GM19468 (cell line): Measurements from ENCODE around the gene USP10.
"Not testable (repeated sequence)": the region's sequence is repeated elsewhere in the genome, so short reads cannot be mapped to it uniquely, and the experiment has no call there.

ENCODE experiments used
- ATAC-seq: cut with Tn5 transposase; IDR thresholded peaks from one replicate; pipeline ENCODE4 v1.9.1; 2021; ENCODE audit warnings: mild to moderate bottlenecking, moderate library complexity, moderate number of reproducible peaks; ENCODE audit not compliant: unreplicated experiment; ENCODE audit errors: extremely low read depth

The USP10 gene

GRCh38 chr16:84692451-84693214 is 7.2 kb upstream of the USP10 start:
- ATAC-seq, result no peak

GRCh38 chr16:84693869-84694268 is 5.9 kb upstream of the USP10 start:
- not testable (repeated sequence) for ATAC-seq

- no peak for ATAC-seq
Measured at GRCh38 chr16:84694980-84695379, 4.8 kb upstream of the USP10 start.

GRCh38 chr16:84699147-84699711 is 571 bp upstream of the USP10 start:
- ATAC-seq, result no peak

- no peak for ATAC-seq
Measured at GRCh38 chr16:84700446-84701300, 873 bp downstream of the USP10 start.

GRCh38 chr16:84703681-84704080 is 3.9 kb downstream of the USP10 start:
- no peak for ATAC-seq

GRCh38 chr16:84704253-84704652 is 4.5 kb downstream of the USP10 start:
- ATAC-seq, result no peak

- no peak for ATAC-seq
Measured at GRCh38 chr16:84706856-84707255, 7.1 kb downstream of the USP10 start.

- ATAC-seq, result no peak
Measured at GRCh38 chr16:84709609-84710008, 9.8 kb downstream of the USP10 start.

- no peak for ATAC-seq
Measured at GRCh38 chr16:84710686-84711085, 10.9 kb downstream of the USP10 start.

- no peak for ATAC-seq
Measured at GRCh38 chr16:84712138-84712671, 12.4 kb downstream of the USP10 start.

- no peak for ATAC-seq
Measured at GRCh38 chr16:84712801-84713775, 13.3 kb downstream of the USP10 start.

GRCh38 chr16:84714028-84714427 is 14.2 kb downstream of the USP10 start:
- ATAC-seq, result no peak

- ATAC-seq, result no peak
Measured at GRCh38 chr16:84715424-84715823, 15.6 kb downstream of the USP10 start.

GRCh38 chr16:84715854-84716253 is 16.1 kb downstream of the USP10 start:
- ATAC-seq, result no peak

GRCh38 chr16:84716740-84717139 is 16.9 kb downstream of the USP10 start:
- ATAC-seq, result no peak

- ATAC-seq, result no peak
Measured at GRCh38 chr16:84717484-84717883, 17.7 kb downstream of the USP10 start.

GRCh38 chr16:84720177-84720579 is 20.4 kb downstream of the USP10 start:
- no peak for ATAC-seq

GRCh38 chr16:84722068-84722467 is 22.3 kb downstream of the USP10 start:
- ATAC-seq, result no peak

GRCh38 chr16:84723906-84724305 is 24.1 kb downstream of the USP10 start:
- no peak for ATAC-seq
